NB4 (cell line): Measurements from ENCODE around the gene CERS2.

Experiments used
- DNase-seq: peaks from one replicate; pipeline ENCODE4 v3.0.0; 2010; ENCODE audit warnings: low read depth
- H3K4me3 ChIP-seq: one replicate; pipeline ENCODE4 v1.5.1; 2011; ENCODE audit warnings: mild to moderate bottlenecking, low read depth, low read length, moderate library complexity
- CTCF ChIP-seq: IDR thresholded peaks from one replicate; pipeline ENCODE4 v1.5.1; 2012; ENCODE audit warnings: low read depth, low read length
- MAX ChIP-seq: IDR thresholded peaks from 2 replicates; pipeline ENCODE4 v1.6.1; 2011; ENCODE audit warnings: low read depth, low read length
- MYC ChIP-seq: IDR thresholded peaks from 2 replicates; pipeline ENCODE4 v1.6.1; 2011; ENCODE audit warnings: low read depth, low read length
- POLR2A ChIP-seq: IDR thresholded peaks from 2 replicates; pipeline ENCODE4 v1.6.1; 2011; ENCODE audit warnings: mild to moderate bottlenecking; ENCODE audit not compliant: insufficient read length; ENCODE audit errors: extremely low read depth

CERS2 gene

GRCh38 chr1:150981177-150981804, 6.7 kb upstream of the CERS2 start:
- H3K4me3 ChIP-seq, result no peak overlapping the region
- TF ChIP-seq POLR2A, result no peak
- no peak for TF ChIP-seq MAX
- TF ChIP-seq MYC, result no peak
- TF ChIP-seq CTCF, result no peak
- peak; percentile 59 for DNase-seq

- peak; percentile 88 for DNase-seq
- TF ChIP-seq POLR2A (no peak), MAX (no peak; the same call in 1 of the 2 replicates), MYC (peak; percentile 39; the same call in 1 of the 2 replicates), CTCF (peak; percentile 100)
- H3K4me3 ChIP-seq, result no peak overlapping the region
These were observed 4.7 kb upstream of the CERS2 start for GRCh38 chr1:150979092-150980056.

- DNase-seq, result peak; percentile 96
- peak overlapping the region; percentile 50 for H3K4me3 ChIP-seq
- 0 out of 2 replicates have a peak, but pooled peaks have one; percentile 34 for TF ChIP-seq MAX
- TF ChIP-seq MYC, result peak; percentile 64; the same call in 1 of the 2 replicates
- no peak for TF ChIP-seq CTCF
- TF ChIP-seq POLR2A, result peak; percentile 71
These were observed 2.5 kb upstream of the CERS2 start for GRCh38 chr1:150976879-150977694.

- TF ChIP-seq MYC, result no peak
- no peak for TF ChIP-seq CTCF
- TF ChIP-seq MAX, result no peak
- no peak for DNase-seq
- peak overlapping the region; percentile 50 for H3K4me3 ChIP-seq
These were observed 1.8 kb upstream of the CERS2 start for GRCh38 chr1:150976401-150976821.

GRCh38 chr1:150973836-150974579, 627 bp downstream of the CERS2 start:
- peak overlapping the region; percentile 93 for H3K4me3 ChIP-seq
- TF ChIP-seq POLR2A (no peak), MYC (peak; percentile 94), MAX (peak; percentile 82)
- DNase-seq, result peak; percentile 69
